ENCODE results near the gene NEUROD6. TPM values are rescaled to one million over a fixed set of nuclear protein-coding genes. Genes with fewer than 3 reads are reported as not detected.

Gene NEUROD6
- total RNA-seq, 1 donor: not detected

Small RNA genes within 50 kb of the gene (small RNA-seq; reads per million reads assigned to genes)
- gene AC006380.1: not detected

Other genes with a start within 250 kb of the NEUROD6 start
- not detected for gene ITPRID1, start 173.4 kb upstream of the NEUROD6 start, total RNA-seq